WTC11 (cell line): ENCODE data around the gene FSTL4.

ENCODE experiments used
- CBFB ChIP-seq: sonication (generic); formaldehyde crosslinking; IDR thresholded peaks from 2 replicates; pipeline ENCODE4 v1.8.1; 2022; ENCODE audit warnings: mild to moderate bottlenecking, low read depth, missing genetic modification reagents
- ESRRA ChIP-seq: sonication (generic); formaldehyde crosslinking; IDR thresholded peaks from 2 replicates; pipeline ENCODE4 v1.8.1; 2022; ENCODE audit warnings: mild to moderate bottlenecking, missing genetic modification reagents, borderline replicate concordance
- JUN ChIP-seq: sonication (generic); formaldehyde crosslinking; IDR thresholded peaks from 2 replicates; pipeline ENCODE4 v1.8.0; 2023; ENCODE audit warnings: mild to moderate bottlenecking, missing genetic modification reagents
- SP1 ChIP-seq: sonication (generic); formaldehyde crosslinking; conservative IDR thresholded peaks from 2 replicates; pipeline ENCODE4 v1.8.1; 2022; ENCODE audit warnings: missing genetic modification reagents
- TF ChIP-seq, protein P1 (sequence below): sonication (generic); formaldehyde crosslinking; IDR thresholded peaks from 2 replicates; pipeline ENCODE4 v1.8.1; 2023; ENCODE audit warnings: mild to moderate bottlenecking, missing genetic modification reagents, moderate library complexity
- TF ChIP-seq, protein P2 (sequence below): fragments of 200-600 bp; IDR thresholded peaks from 2 replicates; pipeline ENCODE4 v1.8.0; 2022; ENCODE audit warnings: antibody characterized with exemption
- TF ChIP-seq, protein P3 (sequence below): sonication (generic); formaldehyde crosslinking; IDR thresholded peaks from 2 replicates; pipeline ENCODE4 v1.8.1; 2022; ENCODE audit warnings: low read depth, missing genetic modification reagents, borderline replicate concordance

DNA sequence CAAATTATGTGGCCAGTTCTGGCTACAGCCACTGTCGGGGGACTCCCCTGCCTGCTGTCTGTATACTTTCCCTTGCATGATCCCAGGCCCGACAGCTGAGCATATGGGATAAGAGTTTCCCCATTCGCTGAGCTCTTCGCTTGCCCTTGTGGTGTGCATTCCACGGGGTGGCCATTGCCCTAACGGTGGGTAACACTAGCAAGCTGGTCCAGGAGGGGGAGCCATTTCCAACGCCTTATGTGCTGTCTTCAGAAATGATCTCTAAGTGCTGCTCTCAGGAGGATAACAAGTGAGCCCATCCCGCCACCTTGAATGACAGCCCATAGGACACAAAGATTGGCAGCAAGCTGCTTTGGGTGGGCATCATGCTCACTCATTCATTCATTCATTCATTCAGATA, 190.9 kb downstream of the FSTL4 start:
- TF ChIP-seq CBFB (CRISPR knock-in tag) (no peak), JUN (CRISPR knock-in tag) (no peak), ESRRA (CRISPR knock-in tag) (no peak), SP1 (CRISPR knock-in tag) (no peak)
- TF ChIP-seq, protein P1, sequence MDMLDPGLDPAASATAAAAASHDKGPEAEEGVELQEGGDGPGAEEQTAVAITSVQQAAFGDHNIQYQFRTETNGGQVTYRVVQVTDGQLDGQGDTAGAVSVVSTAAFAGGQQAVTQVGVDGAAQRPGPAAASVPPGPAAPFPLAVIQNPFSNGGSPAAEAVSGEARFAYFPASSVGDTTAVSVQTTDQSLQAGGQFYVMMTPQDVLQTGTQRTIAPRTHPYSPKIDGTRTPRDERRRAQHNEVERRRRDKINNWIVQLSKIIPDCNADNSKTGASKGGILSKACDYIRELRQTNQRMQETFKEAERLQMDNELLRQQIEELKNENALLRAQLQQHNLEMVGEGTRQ (CRISPR knock-in tag): no peak
- TF ChIP-seq, protein P2, sequence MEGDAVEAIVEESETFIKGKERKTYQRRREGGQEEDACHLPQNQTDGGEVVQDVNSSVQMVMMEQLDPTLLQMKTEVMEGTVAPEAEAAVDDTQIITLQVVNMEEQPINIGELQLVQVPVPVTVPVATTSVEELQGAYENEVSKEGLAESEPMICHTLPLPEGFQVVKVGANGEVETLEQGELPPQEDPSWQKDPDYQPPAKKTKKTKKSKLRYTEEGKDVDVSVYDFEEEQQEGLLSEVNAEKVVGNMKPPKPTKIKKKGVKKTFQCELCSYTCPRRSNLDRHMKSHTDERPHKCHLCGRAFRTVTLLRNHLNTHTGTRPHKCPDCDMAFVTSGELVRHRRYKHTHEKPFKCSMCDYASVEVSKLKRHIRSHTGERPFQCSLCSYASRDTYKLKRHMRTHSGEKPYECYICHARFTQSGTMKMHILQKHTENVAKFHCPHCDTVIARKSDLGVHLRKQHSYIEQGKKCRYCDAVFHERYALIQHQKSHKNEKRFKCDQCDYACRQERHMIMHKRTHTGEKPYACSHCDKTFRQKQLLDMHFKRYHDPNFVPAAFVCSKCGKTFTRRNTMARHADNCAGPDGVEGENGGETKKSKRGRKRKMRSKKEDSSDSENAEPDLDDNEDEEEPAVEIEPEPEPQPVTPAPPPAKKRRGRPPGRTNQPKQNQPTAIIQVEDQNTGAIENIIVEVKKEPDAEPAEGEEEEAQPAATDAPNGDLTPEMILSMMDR: peak; percentile 64
- TF ChIP-seq, protein P3, sequence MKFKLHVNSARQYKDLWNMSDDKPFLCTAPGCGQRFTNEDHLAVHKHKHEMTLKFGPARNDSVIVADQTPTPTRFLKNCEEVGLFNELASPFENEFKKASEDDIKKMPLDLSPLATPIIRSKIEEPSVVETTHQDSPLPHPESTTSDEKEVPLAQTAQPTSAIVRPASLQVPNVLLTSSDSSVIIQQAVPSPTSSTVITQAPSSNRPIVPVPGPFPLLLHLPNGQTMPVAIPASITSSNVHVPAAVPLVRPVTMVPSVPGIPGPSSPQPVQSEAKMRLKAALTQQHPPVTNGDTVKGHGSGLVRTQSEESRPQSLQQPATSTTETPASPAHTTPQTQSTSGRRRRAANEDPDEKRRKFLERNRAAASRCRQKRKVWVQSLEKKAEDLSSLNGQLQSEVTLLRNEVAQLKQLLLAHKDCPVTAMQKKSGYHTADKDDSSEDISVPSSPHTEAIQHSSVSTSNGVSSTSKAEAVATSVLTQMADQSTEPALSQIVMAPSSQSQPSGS: no peak
